ENCODE results near the gene AP5Z1.

DNA sequence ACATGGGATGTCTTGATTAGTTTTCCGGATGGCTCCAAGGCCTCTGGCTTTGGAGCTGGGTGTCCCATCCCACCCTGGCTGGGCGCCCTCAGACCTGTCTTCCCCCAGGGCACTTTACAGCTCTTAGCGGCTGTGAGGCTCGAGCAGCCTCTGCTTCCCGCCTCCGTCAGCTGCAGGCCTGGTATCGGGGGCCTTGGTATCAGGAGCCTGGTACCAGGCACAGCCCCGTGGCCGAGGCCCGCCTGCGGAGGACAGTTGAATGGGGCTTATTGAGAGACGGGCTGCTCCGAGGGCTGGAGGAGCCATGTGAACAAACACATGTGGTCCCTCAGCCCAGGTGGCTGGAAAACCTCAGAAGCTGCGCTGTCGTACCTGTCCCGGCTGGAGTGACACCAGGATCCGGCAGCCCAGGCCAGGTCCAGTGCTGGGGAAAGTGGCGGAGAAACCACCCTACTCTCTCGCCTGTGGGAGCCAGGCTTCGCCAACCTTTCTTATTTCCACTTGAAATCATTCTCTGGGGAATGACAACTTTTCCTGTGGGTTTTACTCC, 23.9 kb upstream of the AP5Z1 start:
- TF ChIP-seq, protein P1, sequence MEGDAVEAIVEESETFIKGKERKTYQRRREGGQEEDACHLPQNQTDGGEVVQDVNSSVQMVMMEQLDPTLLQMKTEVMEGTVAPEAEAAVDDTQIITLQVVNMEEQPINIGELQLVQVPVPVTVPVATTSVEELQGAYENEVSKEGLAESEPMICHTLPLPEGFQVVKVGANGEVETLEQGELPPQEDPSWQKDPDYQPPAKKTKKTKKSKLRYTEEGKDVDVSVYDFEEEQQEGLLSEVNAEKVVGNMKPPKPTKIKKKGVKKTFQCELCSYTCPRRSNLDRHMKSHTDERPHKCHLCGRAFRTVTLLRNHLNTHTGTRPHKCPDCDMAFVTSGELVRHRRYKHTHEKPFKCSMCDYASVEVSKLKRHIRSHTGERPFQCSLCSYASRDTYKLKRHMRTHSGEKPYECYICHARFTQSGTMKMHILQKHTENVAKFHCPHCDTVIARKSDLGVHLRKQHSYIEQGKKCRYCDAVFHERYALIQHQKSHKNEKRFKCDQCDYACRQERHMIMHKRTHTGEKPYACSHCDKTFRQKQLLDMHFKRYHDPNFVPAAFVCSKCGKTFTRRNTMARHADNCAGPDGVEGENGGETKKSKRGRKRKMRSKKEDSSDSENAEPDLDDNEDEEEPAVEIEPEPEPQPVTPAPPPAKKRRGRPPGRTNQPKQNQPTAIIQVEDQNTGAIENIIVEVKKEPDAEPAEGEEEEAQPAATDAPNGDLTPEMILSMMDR (IDR thresholded peaks at IDR 0.05), result no peak
- no peak for TF ChIP-seq POLR2A (IDR thresholded peaks at IDR 0.05)

Measured in body of pancreas (tissue), 4 donors.